Fibroblast of villous mesenchyme (primary cell): ENCODE measurements around the gene AATK. TPM values are rescaled to one million over a fixed set of nuclear protein-coding genes. Genes with fewer than 3 reads are reported as not detected.
A peak's percentile ranks its signal among the peaks of the same experiment; 100 is the strongest.

Source experiments
- DNase-seq: peaks from one replicate; pipeline ENCODE4 v3.0.0-alpha.2; 2010; ENCODE audit warnings: low read depth
- H3K4me3 ChIP-seq: 2 replicates; pipeline ENCODE4 v1.5.1; 2011; ENCODE audit warnings: low read depth, mild to moderate bottlenecking, low read length
- total RNA-seq: library from RNA; depleted of rRNA; stranded (reverse); fragments of >200 nt; gene quantifications from 2 replicates; pipeline ENCODE4 v1.2.3, GENCODE V29; 2012
- TF ChIP-seq, protein P1 (sequence below): IDR thresholded peaks from 2 replicates; pipeline ENCODE4 v1.5.1; 2012; ENCODE audit warnings: low read depth, mild to moderate bottlenecking, low read length; ENCODE audit not compliant: insufficient read depth

Gene AATK
- total RNA-seq, 1 donor, result under 0.01 TPM

DNA sequence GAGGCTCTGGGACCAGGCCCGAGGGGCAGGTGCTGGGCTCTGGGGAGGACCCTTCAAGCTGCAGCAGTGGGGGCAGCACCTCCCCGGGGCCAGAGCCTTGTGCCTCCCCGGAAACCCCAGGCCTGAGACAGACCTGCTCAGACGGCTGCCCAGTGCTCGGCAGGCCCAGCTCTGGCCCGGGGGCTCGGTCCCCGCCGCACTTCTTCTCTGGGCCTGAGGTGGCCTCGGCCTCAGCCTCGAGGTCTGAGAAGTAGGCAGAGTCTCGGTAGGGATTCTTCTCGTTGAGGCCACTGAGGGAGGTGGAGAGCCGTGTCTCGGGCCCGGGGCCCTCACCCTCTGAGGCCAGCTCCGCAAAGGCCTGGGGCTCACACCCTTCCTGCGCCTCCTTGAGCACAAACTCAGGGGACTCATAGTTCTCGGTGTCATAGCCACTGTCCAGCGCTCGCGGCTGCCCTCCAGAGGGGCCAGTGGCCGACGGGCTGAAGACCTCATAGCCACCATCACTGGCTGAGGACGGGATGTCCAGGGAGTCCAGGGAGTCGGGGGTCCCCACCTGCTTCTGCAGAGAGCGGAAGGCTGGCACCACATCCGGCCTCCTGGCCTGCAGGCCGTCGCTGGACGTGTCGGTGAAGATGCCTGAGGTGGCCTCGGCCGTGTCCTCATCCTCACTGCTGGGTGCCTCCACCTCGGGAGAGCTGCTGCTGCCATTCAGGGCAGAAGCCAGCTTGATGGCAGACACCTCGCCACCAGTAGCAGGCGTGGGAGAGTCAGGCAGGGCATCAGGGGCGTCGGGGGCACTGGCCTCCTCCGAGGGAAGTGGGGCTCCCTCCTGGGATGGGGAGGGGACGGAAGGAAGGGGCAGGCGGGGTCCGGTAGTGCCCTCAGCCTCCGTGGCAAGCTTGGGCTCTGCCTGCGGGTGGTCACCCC, 45.1 kb downstream of the AATK start:
- no peak for DNase-seq
- TF ChIP-seq, protein P1, sequence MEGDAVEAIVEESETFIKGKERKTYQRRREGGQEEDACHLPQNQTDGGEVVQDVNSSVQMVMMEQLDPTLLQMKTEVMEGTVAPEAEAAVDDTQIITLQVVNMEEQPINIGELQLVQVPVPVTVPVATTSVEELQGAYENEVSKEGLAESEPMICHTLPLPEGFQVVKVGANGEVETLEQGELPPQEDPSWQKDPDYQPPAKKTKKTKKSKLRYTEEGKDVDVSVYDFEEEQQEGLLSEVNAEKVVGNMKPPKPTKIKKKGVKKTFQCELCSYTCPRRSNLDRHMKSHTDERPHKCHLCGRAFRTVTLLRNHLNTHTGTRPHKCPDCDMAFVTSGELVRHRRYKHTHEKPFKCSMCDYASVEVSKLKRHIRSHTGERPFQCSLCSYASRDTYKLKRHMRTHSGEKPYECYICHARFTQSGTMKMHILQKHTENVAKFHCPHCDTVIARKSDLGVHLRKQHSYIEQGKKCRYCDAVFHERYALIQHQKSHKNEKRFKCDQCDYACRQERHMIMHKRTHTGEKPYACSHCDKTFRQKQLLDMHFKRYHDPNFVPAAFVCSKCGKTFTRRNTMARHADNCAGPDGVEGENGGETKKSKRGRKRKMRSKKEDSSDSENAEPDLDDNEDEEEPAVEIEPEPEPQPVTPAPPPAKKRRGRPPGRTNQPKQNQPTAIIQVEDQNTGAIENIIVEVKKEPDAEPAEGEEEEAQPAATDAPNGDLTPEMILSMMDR, result no peak

DNA sequence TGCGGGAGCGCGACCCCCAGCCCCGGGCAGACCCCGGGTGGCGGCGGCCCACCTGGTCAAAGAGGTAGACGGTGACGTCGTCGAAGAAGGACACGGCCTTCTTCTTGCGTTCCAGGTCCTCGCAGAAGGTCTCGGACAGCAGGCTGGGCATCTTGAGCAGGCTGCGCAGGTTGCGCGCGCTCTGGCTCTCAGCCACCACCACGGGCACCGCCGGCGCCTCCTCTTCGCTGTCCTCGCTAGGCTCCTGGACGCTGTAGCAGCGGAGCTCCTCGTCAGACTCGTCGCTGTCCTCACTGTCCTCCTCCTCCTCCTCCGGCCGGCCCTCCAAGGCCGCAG, 45.9 kb downstream of the AATK start:
- TF ChIP-seq, protein P1, result no peak

More for the DNA sequence above, 45.1 kb downstream of the AATK start:
- H3K4me3 ChIP-seq, result no peak overlapping the region

DNA sequence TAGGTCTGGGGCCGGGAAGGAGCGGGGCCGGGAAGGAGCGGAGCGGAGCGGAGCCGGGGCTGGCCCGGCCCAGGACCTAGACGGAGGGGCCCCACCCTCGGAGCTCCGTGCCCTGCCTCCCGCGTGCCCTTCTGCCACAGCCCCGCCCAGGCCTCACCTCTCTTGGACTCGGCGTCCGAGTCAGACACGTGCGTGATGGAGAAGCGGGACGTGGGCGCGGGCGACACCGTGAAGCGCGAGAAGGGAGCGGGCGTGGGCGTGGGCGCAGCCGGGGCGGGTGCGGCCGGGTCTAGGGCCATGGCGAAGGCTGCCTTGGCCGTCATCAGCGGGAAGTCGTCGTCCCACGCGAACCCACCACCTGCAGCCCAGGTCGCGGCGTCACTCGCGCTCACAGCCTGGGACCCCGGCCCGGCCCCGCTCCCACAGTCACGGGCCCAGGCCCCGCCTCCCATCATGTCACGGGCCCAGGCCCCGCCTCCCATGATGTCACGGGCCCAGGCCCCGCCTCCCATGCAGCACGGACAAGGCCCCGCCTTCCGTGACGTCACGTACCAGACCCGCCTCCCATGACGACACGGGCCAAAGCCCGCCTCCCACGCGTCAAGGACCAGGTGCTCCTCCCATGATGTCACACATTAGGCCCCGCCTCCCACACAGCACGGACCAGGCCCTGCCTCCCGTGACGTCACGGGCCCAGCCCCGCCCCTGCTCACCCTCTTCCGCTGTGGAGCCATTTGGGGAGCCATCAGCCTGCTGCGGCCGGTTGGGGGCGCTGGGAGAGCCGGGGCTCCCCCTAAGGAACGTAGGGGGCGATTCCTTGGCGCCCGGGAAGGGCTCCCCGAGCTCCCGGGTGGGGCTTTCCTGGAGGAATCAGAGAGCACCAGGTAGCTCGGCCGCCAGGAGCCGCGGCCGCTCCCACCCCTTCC, 46.5 kb downstream of the AATK start:
- TF ChIP-seq, protein P1, result peak; percentile 23
- DNase-seq, result peak; percentile 97
- peak overlapping the region; percentile 58 for H3K4me3 ChIP-seq

More for the DNA sequence above, 45.9 kb downstream of the AATK start:
- H3K4me3 ChIP-seq, result peak overlapping the region; percentile 43
- no peak for DNase-seq

DNA sequence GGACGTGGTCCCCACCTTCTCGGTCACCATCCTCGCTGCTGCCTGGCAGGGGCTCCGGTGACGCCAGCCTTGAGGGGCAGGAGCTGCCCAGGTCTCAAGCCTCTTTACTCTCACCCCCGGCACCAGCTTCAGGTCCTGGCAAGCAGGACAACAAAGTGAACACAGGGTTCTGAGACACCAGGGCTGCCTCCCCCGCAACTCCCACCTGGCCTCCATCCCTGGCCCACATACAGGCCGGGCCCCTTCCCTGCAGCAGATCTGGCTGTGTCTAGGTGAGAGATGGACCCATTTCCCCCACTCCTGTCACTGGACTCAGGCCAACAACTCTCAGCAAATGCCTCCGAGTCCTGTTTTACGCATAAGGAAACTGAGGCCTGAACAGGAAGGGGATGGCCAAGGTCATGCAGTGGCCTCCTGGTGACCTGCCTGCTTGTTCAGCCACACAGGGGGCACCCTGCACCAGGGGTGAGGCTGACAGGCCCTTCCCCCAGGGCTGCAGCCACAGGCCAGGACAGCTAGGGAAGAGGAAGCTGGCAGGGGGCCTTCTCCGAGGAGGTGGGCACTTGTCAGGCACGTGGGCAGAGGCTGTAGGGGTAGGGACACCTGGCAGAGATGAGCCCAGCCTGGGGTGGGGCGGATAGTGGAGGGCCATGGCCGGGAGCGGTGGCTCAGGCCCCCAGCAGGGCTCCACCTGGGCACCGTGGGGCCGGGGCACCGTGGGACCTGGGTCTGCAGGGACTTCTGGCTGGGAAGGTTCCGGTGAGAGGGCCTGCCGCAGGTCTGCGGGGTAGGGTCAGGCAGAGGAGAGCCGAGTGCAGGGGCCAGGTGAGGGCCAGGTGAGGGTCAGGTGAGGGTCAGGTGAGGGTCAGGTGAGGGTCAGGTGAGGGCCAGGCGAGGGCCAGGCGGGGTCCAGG, 47.5 kb downstream of the AATK start:
- DNase-seq, result no peak
- TF ChIP-seq, protein P1, result no peak
- H3K4me3 ChIP-seq, result peak overlapping the region; percentile 58

DNA sequence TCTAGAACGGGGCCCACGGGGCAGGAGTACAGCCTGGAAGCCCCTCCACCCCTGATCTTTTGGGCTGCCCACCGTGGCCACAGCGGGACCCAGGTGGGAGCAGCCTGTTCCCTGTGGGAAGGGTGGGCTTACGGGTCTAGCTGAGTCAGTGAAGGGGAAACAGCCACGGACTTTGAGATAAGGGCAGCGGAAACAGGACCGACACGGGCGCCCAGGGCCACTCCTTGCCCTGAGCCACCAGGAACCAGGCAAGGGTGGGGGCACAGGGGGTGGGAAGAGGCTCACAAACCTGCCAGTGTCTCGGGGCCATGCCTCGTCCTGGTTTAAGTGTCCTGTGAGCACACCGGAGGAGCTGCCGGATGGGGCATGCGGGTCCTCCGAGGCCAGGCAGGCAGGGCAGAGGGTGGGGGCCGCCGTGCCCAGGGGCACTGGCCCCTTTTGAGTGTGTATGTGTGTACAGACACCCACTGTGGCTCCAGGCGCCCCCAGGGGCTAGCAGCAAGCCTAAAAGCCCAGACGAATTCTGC, 48.3 kb downstream of the AATK start:
- H3K4me3 ChIP-seq, result no peak overlapping the region
- no peak for DNase-seq
- TF ChIP-seq, protein P1, result no peak

DNA sequence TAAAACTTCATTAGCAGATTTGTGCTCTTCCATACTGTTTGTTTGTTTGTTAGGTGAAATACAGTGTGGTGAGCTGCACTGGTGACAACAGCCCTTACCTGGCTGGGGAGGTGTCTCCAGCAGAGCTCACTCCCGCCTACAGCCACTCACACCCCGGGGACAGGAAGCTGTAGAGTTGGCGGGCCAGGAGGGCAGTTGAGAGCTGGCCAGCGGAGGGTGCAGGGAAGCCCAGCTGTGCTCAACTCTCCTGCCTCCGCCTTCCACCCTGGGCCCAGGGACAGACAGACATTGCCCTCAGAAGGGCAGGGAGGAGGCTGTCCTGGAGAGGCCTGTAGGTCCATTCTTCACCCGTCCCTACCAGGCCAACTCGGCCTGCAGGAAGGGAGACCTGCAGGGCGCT, 49.3 kb downstream of the AATK start:
- no peak for DNase-seq
- TF ChIP-seq, protein P1, result no peak
- H3K4me3 ChIP-seq, result no peak overlapping the region
